ENCODE measurements around the gene UQCC3. TPM values are rescaled to one million over a fixed set of nuclear protein-coding genes. Genes with fewer than 3 reads are reported as not detected.
"Not testable (repeated sequence)": the region's sequence is repeated elsewhere in the genome, so short reads cannot be mapped to it uniquely, and the experiment has no call there.

UQCC3 gene
- total and polyA plus RNA-seq, 3 experiments from 2014 or later: 7.1 to 11.2 (median 7.5) TPM

DNA sequence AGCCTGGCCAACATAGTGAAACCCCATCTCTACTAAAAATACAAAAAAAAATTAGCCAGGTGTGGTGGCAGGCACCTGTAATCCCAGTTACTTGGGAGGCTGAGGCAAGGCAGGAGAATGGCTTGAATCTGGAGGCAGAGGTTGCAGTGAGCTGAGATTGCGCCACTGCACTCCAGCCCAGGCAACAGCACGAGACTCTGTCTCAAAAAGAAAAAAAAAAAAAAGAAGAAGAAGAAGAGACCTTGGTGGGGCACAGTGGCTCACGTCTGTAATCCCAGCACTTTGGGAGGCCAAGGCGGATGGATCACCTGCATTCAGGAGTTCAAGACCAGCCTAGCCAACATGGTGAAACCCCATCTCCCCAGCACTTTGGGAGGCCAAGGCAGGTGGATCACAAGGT is 32.4 kb downstream of the UQCC3 start:
- not testable (repeated sequence) for H3K9me3 ChIP-seq (ENCODE audit: low read length); DNase-seq; H3K27me3 ChIP-seq (ENCODE audit: insufficient read depth, low read length, poor library complexity, severe bottlenecking); H3K27ac ChIP-seq (ENCODE audit: low read depth, low read length); H3K4me3 ChIP-seq (ENCODE audit: low read length); H3K27me3 Mint-ChIP-seq; H3K36me3 ChIP-seq (ENCODE audit: insufficient read depth, low read length); H3K9me3 Mint-ChIP-seq
- Mint-ChIP-seq H3K4me3 (peak overlapping the region in 1 of 7 donors; percentile 52), H3K4me1 (peaks cover 23 to 36% (median 31%) of the 10 kb centered on the region in 3 donors), H3K36me3 (peaks cover 3 to 15% (median 4%) of the 10 kb centered on the region in 3 donors), H3K27ac (peak overlapping the region in 2 of 8 donors; percentile 27 to 74)
- POLR2A ChIA-PET: interaction anchor here (0.6 to 1.3 kb wide), 3 partner anchors 14 to 1262 kb away, joined by 3 to 8 read pairs (median 3); partner anchors contain the start of genes HNRNPUL2 and LRRN4CL
- CTCF ChIA-PET: interaction anchor here (0.7 to 5.3 kb wide), 3 partner anchors 9 to 51 kb away, joined by 3 to 33 read pairs (median 3); no protein-coding TSS in a partner anchor
- H3K4me1 ChIP-seq (ENCODE audit: insufficient read depth, low read length): peaks cover 35% of the 10 kb centered on the region

DNA sequence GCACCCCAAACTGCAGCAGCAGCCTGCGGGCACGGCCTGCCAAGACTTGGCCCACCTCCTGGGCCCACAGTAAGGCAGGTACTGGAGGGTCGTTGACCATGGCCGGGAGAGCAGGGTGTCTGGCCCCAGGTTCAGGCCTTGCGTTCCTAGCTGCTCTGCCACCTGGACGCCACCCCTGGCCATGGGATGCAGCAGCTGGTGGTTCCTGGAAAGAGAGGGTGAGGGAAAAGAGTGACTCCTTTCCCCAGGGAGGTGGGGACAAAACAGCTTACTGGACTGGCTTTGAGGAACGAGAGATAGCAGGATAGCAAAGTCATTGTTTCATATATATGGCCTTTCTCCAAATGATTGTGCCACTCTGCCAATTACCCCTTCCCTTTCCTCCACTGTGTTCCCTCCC is 33.9 kb downstream of the UQCC3 start:
- H3K27ac ChIP-seq (ENCODE audit: low read depth, low read length): peak overlapping the region; percentile 95
- ChIA-PET POLR2A (interaction anchor here (0.8 to 2.1 kb wide), 10 partner anchors 21 to 150 kb away, joined by 3 to 17 read pairs (median 4); partner anchors contain the start of genes HNRNPUL2, LBHD1, UQCC3 and ZBTB3), CTCF (interaction anchor here (0.8 to 5.3 kb wide), 7 partner anchors 11 to 280 kb away, joined by 3 to 33 read pairs (median 3); partner anchors contain the start of genes C11orf98, CSKMT, LRRN4CL and ZBTB3)
- DNase-seq: no peak
- H3K4me3 ChIP-seq (ENCODE audit: low read length): peak overlapping the region; percentile 88
- Mint-ChIP-seq H3K36me3 (peaks cover 3 to 25% (median 4%) of the 10 kb centered on the region in 3 donors), H3K4me3 (peak overlapping the region; percentile 86 to 95 (median 89)), H3K4me1 (peaks cover 36 to 49% (median 41%) of the 10 kb centered on the region in 3 donors), H3K9me3 (no peaks in the 10 kb centered on the region), H3K27ac (peak overlapping the region; percentile 92 to 99 (median 94)), H3K27me3 (no peaks in the 10 kb centered on the region)
- H3K9me3 ChIP-seq (ENCODE audit: low read length): no peaks in the 10 kb centered on the region
- H3K36me3 ChIP-seq (ENCODE audit: insufficient read depth, low read length): no peaks in the 10 kb centered on the region
- no peaks in the 10 kb centered on the region for H3K27me3 ChIP-seq (ENCODE audit: insufficient read depth, low read length, poor library complexity, severe bottlenecking)
- H3K4me1 ChIP-seq (ENCODE audit: insufficient read depth, low read length): peaks cover 45% of the 10 kb centered on the region

DNA sequence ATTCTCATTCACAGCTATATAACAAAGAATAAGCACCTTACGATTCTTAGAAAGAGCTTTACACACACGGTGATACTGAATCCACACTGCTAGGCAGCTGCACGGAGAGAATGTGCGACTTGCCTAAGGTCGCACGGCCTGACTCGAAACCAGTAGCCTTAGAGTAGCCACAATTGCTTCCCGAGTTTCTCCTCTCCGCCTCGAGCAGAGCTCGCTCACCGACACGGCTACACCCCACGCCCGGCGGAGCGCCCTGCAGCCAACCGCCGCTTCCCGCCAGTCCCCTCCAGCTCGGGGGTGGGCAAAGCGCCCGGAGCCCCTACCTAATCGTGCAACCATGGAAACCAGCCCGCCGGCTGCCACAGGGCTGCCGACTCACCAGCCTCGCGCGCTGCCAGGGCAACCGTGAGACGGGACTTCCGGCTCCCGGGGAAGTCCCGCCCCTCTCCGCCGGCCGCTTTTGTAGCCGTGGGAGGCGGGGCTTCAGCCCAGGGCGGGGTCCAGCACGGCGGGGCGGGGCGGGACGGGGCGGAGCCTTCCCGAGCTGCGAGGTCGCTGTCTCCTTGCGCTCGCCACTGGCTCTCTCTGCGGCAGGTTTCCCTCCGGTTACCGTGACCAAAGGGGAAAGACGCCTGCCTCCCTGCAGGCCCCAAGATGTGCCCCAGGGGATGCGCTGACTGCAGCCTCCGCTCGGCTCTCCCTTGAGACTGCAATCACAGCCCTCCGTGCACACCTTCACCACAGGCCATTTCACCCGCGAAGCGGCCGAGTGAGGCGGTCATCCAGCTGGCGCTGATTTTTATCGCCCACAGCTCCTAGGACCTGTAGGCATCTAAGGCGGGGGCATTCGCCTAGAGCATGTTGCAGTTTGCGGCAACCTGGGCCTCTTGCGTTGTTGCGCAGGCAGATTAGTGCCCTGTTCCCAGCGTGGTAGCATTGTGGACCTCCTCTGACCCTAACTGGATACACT is 34.7 kb downstream of the UQCC3 start:
- peak; percentile 92 to 98 (median 95) for DNase-seq
- H3K27ac ChIP-seq (ENCODE audit: low read depth, low read length): peak overlapping the region; percentile 95
- ChIA-PET POLR2A (interaction anchor here (0.8 to 2.1 kb wide), 15 partner anchors 21 to 150 kb away, joined by 3 to 17 read pairs (median 4); partner anchors contain the start of genes C11orf98, CSKMT, HNRNPUL2 and LBHD1), CTCF (interaction anchor here (0.8 to 5.3 kb wide), 9 partner anchors 11 to 281 kb away, joined by 3 to 33 read pairs (median 3); partner anchors contain the start of genes C11orf98, CSKMT, LRRN4CL and TTC9C)
- H3K27me3 ChIP-seq (ENCODE audit: insufficient read depth, low read length, poor library complexity, severe bottlenecking): no peaks in the 10 kb centered on the region
- peak overlapping the region; percentile 88 for H3K4me3 ChIP-seq (ENCODE audit: low read length)
- Mint-ChIP-seq H3K9me3 (no peaks in the 10 kb centered on the region), H3K4me3 (peak overlapping the region; percentile 86 to 95 (median 89)), H3K4me1 (peaks cover 36 to 49% (median 41%) of the 10 kb centered on the region in 3 donors), H3K27ac (peak overlapping the region; percentile 92 to 99 (median 94)), H3K27me3 (no peaks in the 10 kb centered on the region), H3K36me3 (peaks cover 3 to 26% (median 4%) of the 10 kb centered on the region in 3 donors)
- H3K36me3 ChIP-seq (ENCODE audit: insufficient read depth, low read length): no peaks in the 10 kb centered on the region
- H3K4me1 ChIP-seq (ENCODE audit: insufficient read depth, low read length): peaks cover 48% of the 10 kb centered on the region
- H3K9me3 ChIP-seq (ENCODE audit: low read length): no peaks in the 10 kb centered on the region

DNA sequence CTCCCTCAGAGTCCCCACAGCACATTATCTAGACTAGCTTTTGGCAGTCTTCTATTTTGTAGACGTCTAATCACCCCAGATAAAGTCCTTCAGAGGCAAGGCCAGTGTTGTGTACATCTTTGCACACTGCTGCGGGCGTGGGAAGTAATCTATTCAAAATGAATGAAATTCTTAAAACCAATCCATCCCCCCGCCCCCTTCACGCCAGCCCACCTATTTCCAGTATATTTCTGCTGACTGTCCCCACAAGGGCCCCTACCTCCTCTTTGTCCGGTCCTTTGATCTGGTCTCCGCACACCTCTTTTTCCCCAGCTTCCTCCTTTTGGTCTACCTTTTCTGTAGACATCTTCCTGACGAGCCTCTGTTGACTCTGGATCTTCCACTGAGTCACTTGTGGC is 35.4 kb downstream of the UQCC3 start:
- H3K36me3 Mint-ChIP-seq: peaks cover 3 to 27% (median 4%) of the 10 kb centered on the region in 3 donors
- Histone ChIP-seq H3K36me3 (ENCODE audit: insufficient read depth, low read length) (peaks cover 6% of the 10 kb centered on the region), H3K4me3 (ENCODE audit: low read length) (peak overlapping the region; percentile 82), H3K27me3 (ENCODE audit: insufficient read depth, low read length, poor library complexity, severe bottlenecking) (no peaks in the 10 kb centered on the region), H3K9me3 (ENCODE audit: low read length) (no peaks in the 10 kb centered on the region), H3K4me1 (ENCODE audit: insufficient read depth, low read length) (peaks cover 48% of the 10 kb centered on the region), H3K27ac (ENCODE audit: low read depth, low read length) (peak overlapping the region; percentile 13)
- H3K4me1 Mint-ChIP-seq: peaks cover 36 to 49% (median 41%) of the 10 kb centered on the region in 3 donors
- no peaks in the 10 kb centered on the region for H3K9me3 Mint-ChIP-seq
- H3K27me3 Mint-ChIP-seq: no peaks in the 10 kb centered on the region
- CTCF ChIA-PET: interaction anchor here (1.0 to 5.3 kb wide), 10 partner anchors 12 to 282 kb away, joined by 3 to 33 read pairs (median 4); partner anchors contain the start of genes C11orf98, CSKMT, TMEM179B and TTC9C
- peak overlapping the region; percentile 70 to 91 (median 87) for H3K4me3 Mint-ChIP-seq
- H3K27ac Mint-ChIP-seq: peak overlapping the region; percentile 49 to 99 (median 82)
- DNase-seq: no peak
- POLR2A ChIA-PET: interaction anchor here (0.9 to 3.5 kb wide), 12 partner anchors 20 to 151 kb away, joined by 3 to 17 read pairs (median 6); partner anchors contain the start of genes C11orf98, CSKMT, HNRNPUL2 and LBHD1

DNA sequence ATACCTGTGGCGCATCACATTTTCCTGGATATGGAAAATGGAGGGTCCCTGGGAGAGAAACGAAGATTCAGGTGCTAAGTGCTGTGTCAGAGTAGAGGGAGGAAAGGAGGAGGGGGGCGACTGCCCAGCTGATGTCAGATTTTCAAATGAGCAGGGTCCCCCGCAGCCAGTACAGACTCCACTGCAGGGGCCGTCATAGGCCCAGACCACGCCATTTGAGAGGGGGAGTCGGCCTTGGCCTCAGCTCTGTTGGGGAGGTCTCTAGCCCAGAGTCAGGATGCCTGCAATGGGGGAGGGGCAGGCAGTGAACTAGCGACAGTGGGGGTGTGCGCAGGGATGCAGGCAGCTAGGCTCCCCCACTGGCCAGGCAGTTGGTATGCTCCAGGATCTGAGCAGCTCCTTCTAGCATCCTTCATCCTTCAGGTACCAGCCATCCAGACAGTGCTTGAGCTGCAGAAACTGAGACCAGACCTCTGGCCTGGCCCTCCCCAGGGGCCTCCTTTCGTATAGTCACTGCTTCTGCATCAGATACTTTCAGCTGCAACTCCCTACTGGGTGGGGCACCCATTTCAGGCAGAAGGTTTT is 35.9 kb downstream of the UQCC3 start, which contains the start of the genes BSCL2 and GNG3:
BSCL2 (minus strand) TSS at position 148 of the 585 bp plus-strand sequence. CDS start 229 bp downstream, outside the sequence.
GNG3 (plus strand) TSS at position 400 of the 585 bp plus-strand sequence. CDS start 620 bp downstream, outside the sequence.
- peaks cover 48% of the 10 kb centered on the region for H3K4me1 ChIP-seq (ENCODE audit: insufficient read depth, low read length)
- Mint-ChIP-seq H3K36me3 (peaks cover 3 to 28% (median 5%) of the 10 kb centered on the region in 3 donors), H3K4me3 (peak within 1 kb of the TSS; percentile 90 to 100 (median 93)), H3K27ac (peak within 1 kb of the TSS; percentile 95 to 99 (median 98)), H3K4me1 (peaks cover 39 to 53% (median 45%) of the 10 kb centered on the region in 3 donors), H3K9me3 (no peaks in the 10 kb centered on the region), H3K27me3 (no peaks in the 10 kb centered on the region)
- DNase-seq: no peak
- ChIA-PET POLR2A (interaction anchor here (0.6 to 4.9 kb wide), 9 partner anchors 19 to 117 kb away, joined by 3 to 42 read pairs (median 7); partner anchors contain the start of genes C11orf98, CSKMT, GANAB and HNRNPUL2), CTCF (interaction anchor here (0.8 to 5.3 kb wide), 7 partner anchors 13 to 283 kb away, joined by 3 to 33 read pairs (median 4); partner anchors contain the start of gene TMEM179B)
- peak within 1 kb of the TSS; percentile 88 for H3K27ac ChIP-seq (ENCODE audit: low read depth, low read length)
- H3K36me3 ChIP-seq (ENCODE audit: insufficient read depth, low read length): peaks cover 9% of the 10 kb centered on the region
- H3K27me3 ChIP-seq (ENCODE audit: insufficient read depth, low read length, poor library complexity, severe bottlenecking): no peaks in the 10 kb centered on the region
- H3K4me3 ChIP-seq (ENCODE audit: low read length): peak within 1 kb of the TSS; percentile 91
- H3K9me3 ChIP-seq (ENCODE audit: low read length): no peaks in the 10 kb centered on the region

DNA sequence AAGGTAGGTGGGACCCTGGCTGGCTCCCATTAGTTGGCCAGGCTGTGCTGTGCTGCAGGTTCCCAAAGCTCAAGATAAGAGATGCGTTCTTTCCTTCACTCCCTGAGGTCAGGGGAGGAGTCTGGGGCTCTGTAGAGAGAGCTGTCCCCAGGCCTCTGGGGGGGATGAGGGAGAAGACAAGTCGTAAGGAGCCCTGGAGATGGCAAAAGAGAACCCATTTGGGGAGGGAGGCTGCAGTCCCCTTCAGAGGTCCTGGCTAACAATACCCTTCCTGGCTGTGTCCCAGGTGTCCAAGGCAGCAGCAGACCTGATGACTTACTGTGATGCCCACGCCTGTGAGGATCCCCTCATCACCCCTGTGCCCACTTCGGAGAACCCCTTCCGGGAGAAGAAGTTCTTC is 36.9 kb downstream of the UQCC3 start:
- Mint-ChIP-seq H3K27me3 (no peaks in the 10 kb centered on the region), H3K27ac (peak overlapping the region; percentile 91 to 99 (median 98)), H3K36me3 (peaks cover 0 to 36% (median 3%) of the 10 kb centered on the region in 3 donors), H3K4me1 (peaks cover 44 to 63% (median 55%) of the 10 kb centered on the region in 3 donors), H3K4me3 (peak overlapping the region; percentile 89 to 100 (median 93)), H3K9me3 (no peaks in the 10 kb centered on the region)
- Histone ChIP-seq H3K9me3 (ENCODE audit: low read length) (no peaks in the 10 kb centered on the region), H3K36me3 (ENCODE audit: insufficient read depth, low read length) (peaks cover 17% of the 10 kb centered on the region), H3K27me3 (ENCODE audit: insufficient read depth, low read length, poor library complexity, severe bottlenecking) (no peaks in the 10 kb centered on the region), H3K4me1 (ENCODE audit: insufficient read depth, low read length) (peaks cover 48% of the 10 kb centered on the region), H3K4me3 (ENCODE audit: low read length) (peak overlapping the region; percentile 91), H3K27ac (ENCODE audit: low read depth, low read length) (peak overlapping the region; percentile 88)
- no peak for DNase-seq
- POLR2A ChIA-PET: interaction anchor here (0.6 to 4.9 kb wide), 21 partner anchors 19 to 173 kb away, joined by 3 to 42 read pairs (median 7); partner anchors contain the start of genes B3GAT3, C11orf98, CSKMT and HNRNPUL2
- CTCF ChIA-PET: interaction anchor here (1.3 to 3.4 kb wide), 7 partner anchors 15 to 284 kb away, joined by 3 to 15 read pairs (median 7); partner anchors contain the start of genes HNRNPUL2, LBHD1, TMEM179B and TTC9C
